GM23338 (cell line): ENCODE data around the gene TENM3. TPM values are rescaled to one million over a fixed set of nuclear protein-coding genes. Genes with fewer than 3 reads are reported as not detected.
A peak's percentile ranks its signal among the peaks of the same experiment; 100 is the strongest.

Experiments used
- ATAC-seq: fragments of 200-7000 bp; cut with Tn5 transposase; 3 replicates; pipeline ENCODE4 v1.9.1; 2020
- DNase-seq: peaks from one replicate; pipeline ENCODE4 v3.0.0-alpha.2; 2015; ENCODE audit warnings: low spot score
- H2AFZ ChIP-seq: fragments of 200-600 bp; sonication (generic); 2 replicates; pipeline ENCODE4 v1.8.0; 2016; ENCODE audit warnings: antibody characterized with exemption, mild to moderate bottlenecking, moderate library complexity
- H3F3A ChIP-seq: fragments of 200-600 bp; sonication (generic); replicated peaks from 2 replicates; pipeline ENCODE4 v1.8.0; 2017; ENCODE audit warnings: antibody characterized with exemption, mixed run types, low read depth
- H3K27ac ChIP-seq: fragments of 200-600 bp; sonication (generic); 2 replicates; pipeline ENCODE4 v1.6.1; 2016; ENCODE audit warnings: low read depth
- H3K27me3 ChIP-seq: fragments of 200-600 bp; sonication (generic); 2 replicates; pipeline ENCODE4 v1.8.0; 2016; ENCODE audit warnings: mild to moderate bottlenecking, mixed run types, moderate library complexity; ENCODE audit not compliant: insufficient read depth
- H3K36me3 ChIP-seq: fragments of 200-600 bp; sonication (generic); 2 replicates; pipeline ENCODE4 v1.8.0; 2016; ENCODE audit warnings: mild to moderate bottlenecking; ENCODE audit not compliant: insufficient read depth
- H3K4me1 ChIP-seq: fragments of 200-600 bp; sonication (generic); 2 replicates; pipeline ENCODE4 v1.8.0; 2016; ENCODE audit warnings: mild to moderate bottlenecking, moderate library complexity; ENCODE audit not compliant: insufficient read depth
- H3K4me2 ChIP-seq: fragments of 200-600 bp; sonication (generic); 2 replicates; pipeline ENCODE4 v1.7.1; 2017; ENCODE audit warnings: mixed run types
- H3K4me3 ChIP-seq: fragments of 200-600 bp; sonication (generic); 2 replicates; pipeline ENCODE4 v1.6.1; 2016; ENCODE audit warnings: mixed run types
- H3K79me2 ChIP-seq: fragments of 200-600 bp; sonication (generic); replicated peaks from 2 replicates; pipeline ENCODE4 v1.8.0; 2017; ENCODE audit warnings: mild to moderate bottlenecking; ENCODE audit not compliant: insufficient read depth
- H3K9me2 ChIP-seq: fragments of 200-600 bp; sonication (generic); 2 replicates; pipeline ENCODE4 v1.8.0; 2017; ENCODE audit not compliant: insufficient read depth
- H4K20me1 ChIP-seq: fragments of 200-600 bp; sonication (generic); replicated peaks from 2 replicates; pipeline ENCODE4 v1.8.0; 2017; ENCODE audit warnings: mild to moderate bottlenecking; ENCODE audit not compliant: insufficient read depth
- H3K27ac Mint-ChIP-seq: 2 replicates; pipeline ENCODE4 v1.8.0; 2020; ENCODE audit warnings: inconsistent platforms, mild to moderate bottlenecking, moderate library complexity, mixed read lengths
- H3K27me3 Mint-ChIP-seq: 3 replicates; pipeline ENCODE4 v1.8.0; 2022; ENCODE audit warnings: low read depth, mild to moderate bottlenecking, moderate library complexity, mixed read lengths, inconsistent platforms; ENCODE audit not compliant: insufficient read depth, poor library complexity
- H3K36me3 Mint-ChIP-seq: 3 replicates; pipeline ENCODE4 v1.8.0; 2021; ENCODE audit warnings: low read depth, mild to moderate bottlenecking, inconsistent platforms, moderate library complexity, mixed read lengths
- H3K4me1 Mint-ChIP-seq: 3 replicates; pipeline ENCODE4 v1.8.0; 2020; ENCODE audit warnings: mild to moderate bottlenecking, inconsistent platforms, mixed read lengths
- H3K4me3 Mint-ChIP-seq: 3 replicates; pipeline ENCODE4 v1.8.0; 2021; ENCODE audit warnings: moderate library complexity, mild to moderate bottlenecking, inconsistent platforms, mixed read lengths
- H3K9me3 Mint-ChIP-seq: 3 replicates; pipeline ENCODE4 v1.8.0; 2020; ENCODE audit warnings: moderate library complexity, mild to moderate bottlenecking, inconsistent platforms, mixed read lengths
- CREB1 ChIP-seq: fragments of 250-450 bp; sonication (Bioruptor Pico); IDR thresholded peaks from 2 replicates; pipeline ENCODE4 v1.5.0; 2020; ENCODE audit warnings: low read depth, mild to moderate bottlenecking, moderate library complexity
- EZH2phosphoT487 ChIP-seq: fragments of 200-600 bp; sonication (generic); IDR thresholded peaks from one replicate; pipeline ENCODE4 v1.8.1; 2018; ENCODE audit warnings: antibody characterized with exemption; ENCODE audit not compliant: unreplicated experiment
- JUNB ChIP-seq: IDR thresholded peaks from one replicate; pipeline ENCODE4 v1.6.1; 2016; ENCODE audit warnings: antibody characterized with exemption; ENCODE audit not compliant: unreplicated experiment
- NANOG ChIP-seq: IDR thresholded peaks from 2 replicates; pipeline ENCODE4 v1.6.1; 2016; ENCODE audit warnings: antibody characterized with exemption, borderline replicate concordance
- STAT1 ChIP-seq: IDR thresholded peaks from one replicate; pipeline ENCODE4 v1.6.1; 2016; ENCODE audit warnings: antibody characterized with exemption; ENCODE audit not compliant: unreplicated experiment
- ZNF331 ChIP-seq: fragments of 250-450 bp; sonication (Bioruptor Pico); IDR thresholded peaks from 2 replicates; pipeline ENCODE4 v1.5.0; 2020; ENCODE audit warnings: low read depth, mild to moderate bottlenecking, moderate library complexity
- polyA plus RNA-seq: library from polyadenylated mRNA; unstranded; fragments of >200 nt; fragmentation: Nextera tagmentation; extraction: Ambion mirVana; gene quantifications from 2 replicates; pipeline ENCODE4 v1.2.1, GENCODE V29; 2016
- total RNA-seq: library from RNA; depleted of rRNA; stranded (reverse); fragments of >200 nt; shearing (Covaris generic); gene quantifications from 2 replicates; pipeline ENCODE4 v1.2.3, GENCODE V29; 2014
- TF ChIP-seq, protein P1 (sequence below), 2 experiments: fragments of 200-600 bp in 1 of 2; sonication (generic) in 1 of 2; conservative IDR thresholded peaks; 2 replicates each; pipeline versions ENCODE4 v1.5.1 to v1.6.1; 2016 to 2017; ENCODE audit warnings: antibody characterized with exemption in 2 of 2, low read depth in 2 of 2, mild to moderate bottlenecking in 2 of 2, moderate library complexity in 1 of 2
- TF ChIP-seq, protein P2 (sequence below): IDR thresholded peaks from one replicate; pipeline ENCODE4 v1.6.1; 2018; ENCODE audit warnings: antibody characterized with exemption; ENCODE audit not compliant: unreplicated experiment
- TF ChIP-seq, protein P3 (sequence below): fragments of 250-450 bp; sonication (Bioruptor Pico); IDR thresholded peaks from 2 replicates; pipeline ENCODE4 v1.5.0; 2020; ENCODE audit warnings: mild to moderate bottlenecking, moderate library complexity

TENM3 gene
- total and polyA plus RNA-seq, 2 experiments from 2014 or later = 22.2 to 128 TPM

DNA sequence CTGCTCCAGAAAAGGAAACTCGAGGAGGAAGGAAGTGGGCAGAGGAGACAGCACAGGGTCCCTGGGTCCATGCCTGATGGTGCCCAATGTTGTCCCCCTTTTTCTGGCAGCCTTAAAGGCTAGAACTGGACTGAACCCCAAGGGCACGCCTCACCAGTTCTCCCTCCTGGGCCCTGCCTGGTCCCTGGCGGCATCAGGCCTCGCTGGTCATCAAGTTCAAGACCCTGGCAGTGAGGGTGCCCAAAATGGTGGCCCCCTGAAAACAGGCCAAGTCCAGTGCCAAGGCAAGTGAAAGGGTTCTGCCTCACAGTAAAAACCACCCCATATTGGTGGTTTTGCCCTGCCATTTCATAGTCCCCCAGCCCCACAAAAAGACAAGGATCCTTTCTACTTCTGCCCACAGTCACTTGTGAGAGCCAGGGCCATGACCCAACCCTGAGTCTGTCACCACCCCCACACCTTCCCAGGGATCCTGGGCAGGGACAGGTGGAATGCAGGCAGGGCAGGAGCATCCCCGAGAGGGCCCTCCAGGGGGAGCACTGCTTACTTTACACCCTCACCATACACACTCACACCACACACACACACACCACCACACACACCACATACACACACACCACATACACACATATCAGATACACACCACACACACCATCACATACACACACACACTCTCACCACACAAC is 566.4 kb downstream of the TENM3 start:
- no peak overlapping the region for H3K4me3 ChIP-seq
- peaks cover 11% of the 10 kb centered on the region; the same call in 1 of the 2 replicates for H3K27me3 ChIP-seq
- Mint-ChIP-seq H3K36me3 (peaks cover 14% of the 10 kb centered on the region; the same call in 2 of the 3 replicates), H3K4me1 (peaks cover 17% of the 10 kb centered on the region), H3K27me3 (peaks cover 15% of the 10 kb centered on the region), H3K4me3 (no peak overlapping the region), H3K27ac (no peak overlapping the region), H3K9me3 (peaks cover 9% of the 10 kb centered on the region)
- TF ChIP-seq, protein P1, sequence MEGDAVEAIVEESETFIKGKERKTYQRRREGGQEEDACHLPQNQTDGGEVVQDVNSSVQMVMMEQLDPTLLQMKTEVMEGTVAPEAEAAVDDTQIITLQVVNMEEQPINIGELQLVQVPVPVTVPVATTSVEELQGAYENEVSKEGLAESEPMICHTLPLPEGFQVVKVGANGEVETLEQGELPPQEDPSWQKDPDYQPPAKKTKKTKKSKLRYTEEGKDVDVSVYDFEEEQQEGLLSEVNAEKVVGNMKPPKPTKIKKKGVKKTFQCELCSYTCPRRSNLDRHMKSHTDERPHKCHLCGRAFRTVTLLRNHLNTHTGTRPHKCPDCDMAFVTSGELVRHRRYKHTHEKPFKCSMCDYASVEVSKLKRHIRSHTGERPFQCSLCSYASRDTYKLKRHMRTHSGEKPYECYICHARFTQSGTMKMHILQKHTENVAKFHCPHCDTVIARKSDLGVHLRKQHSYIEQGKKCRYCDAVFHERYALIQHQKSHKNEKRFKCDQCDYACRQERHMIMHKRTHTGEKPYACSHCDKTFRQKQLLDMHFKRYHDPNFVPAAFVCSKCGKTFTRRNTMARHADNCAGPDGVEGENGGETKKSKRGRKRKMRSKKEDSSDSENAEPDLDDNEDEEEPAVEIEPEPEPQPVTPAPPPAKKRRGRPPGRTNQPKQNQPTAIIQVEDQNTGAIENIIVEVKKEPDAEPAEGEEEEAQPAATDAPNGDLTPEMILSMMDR (conservative IDR thresholded peaks at IDR 0.05; ENCODE audit: low read depth in 2 of 2) = peak; percentile 48 to 73
- TF ChIP-seq, protein P2, sequence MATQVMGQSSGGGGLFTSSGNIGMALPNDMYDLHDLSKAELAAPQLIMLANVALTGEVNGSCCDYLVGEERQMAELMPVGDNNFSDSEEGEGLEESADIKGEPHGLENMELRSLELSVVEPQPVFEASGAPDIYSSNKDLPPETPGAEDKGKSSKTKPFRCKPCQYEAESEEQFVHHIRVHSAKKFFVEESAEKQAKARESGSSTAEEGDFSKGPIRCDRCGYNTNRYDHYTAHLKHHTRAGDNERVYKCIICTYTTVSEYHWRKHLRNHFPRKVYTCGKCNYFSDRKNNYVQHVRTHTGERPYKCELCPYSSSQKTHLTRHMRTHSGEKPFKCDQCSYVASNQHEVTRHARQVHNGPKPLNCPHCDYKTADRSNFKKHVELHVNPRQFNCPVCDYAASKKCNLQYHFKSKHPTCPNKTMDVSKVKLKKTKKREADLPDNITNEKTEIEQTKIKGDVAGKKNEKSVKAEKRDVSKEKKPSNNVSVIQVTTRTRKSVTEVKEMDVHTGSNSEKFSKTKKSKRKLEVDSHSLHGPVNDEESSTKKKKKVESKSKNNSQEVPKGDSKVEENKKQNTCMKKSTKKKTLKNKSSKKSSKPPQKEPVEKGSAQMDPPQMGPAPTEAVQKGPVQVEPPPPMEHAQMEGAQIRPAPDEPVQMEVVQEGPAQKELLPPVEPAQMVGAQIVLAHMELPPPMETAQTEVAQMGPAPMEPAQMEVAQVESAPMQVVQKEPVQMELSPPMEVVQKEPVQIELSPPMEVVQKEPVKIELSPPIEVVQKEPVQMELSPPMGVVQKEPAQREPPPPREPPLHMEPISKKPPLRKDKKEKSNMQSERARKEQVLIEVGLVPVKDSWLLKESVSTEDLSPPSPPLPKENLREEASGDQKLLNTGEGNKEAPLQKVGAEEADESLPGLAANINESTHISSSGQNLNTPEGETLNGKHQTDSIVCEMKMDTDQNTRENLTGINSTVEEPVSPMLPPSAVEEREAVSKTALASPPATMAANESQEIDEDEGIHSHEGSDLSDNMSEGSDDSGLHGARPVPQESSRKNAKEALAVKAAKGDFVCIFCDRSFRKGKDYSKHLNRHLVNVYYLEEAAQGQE = no peak
- H2AFZ ChIP-seq = no peak overlapping the region
- H3K79me2 ChIP-seq = no peaks in the 10 kb centered on the region
- no peak overlapping the region for H3K4me2 ChIP-seq
- no peaks in the 10 kb centered on the region for H3K9me2 ChIP-seq
- H3K36me3 ChIP-seq = no peaks in the 10 kb centered on the region
- DNase-seq (peak; percentile 57), ATAC-seq (no peak; the same call in 2 of the 3 replicates)
- H4K20me1 ChIP-seq = no peaks in the 10 kb centered on the region
- no peak overlapping the region for H3K27ac ChIP-seq
- peaks cover 25% of the 10 kb centered on the region for H3F3A ChIP-seq
- peaks cover 8% of the 10 kb centered on the region; the same call in 1 of the 2 replicates for H3K4me1 ChIP-seq

DNA sequence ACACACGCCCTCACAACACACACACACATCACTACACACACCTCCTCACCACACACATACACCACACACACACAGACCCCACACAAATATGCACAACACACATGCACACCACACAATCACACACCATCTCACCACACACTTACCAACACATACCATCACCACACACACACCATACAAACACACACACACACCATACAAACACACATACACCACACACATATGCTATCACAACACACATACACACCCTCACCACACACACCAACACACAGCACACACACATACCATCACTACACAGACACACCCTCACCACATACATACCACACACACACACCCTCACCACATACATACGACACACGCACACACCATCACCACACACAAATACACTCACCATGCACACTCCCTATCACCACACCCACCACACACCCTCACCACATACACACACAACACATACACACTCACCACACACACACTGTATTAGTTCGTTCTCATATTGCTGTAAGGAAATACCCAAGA is 567.0 kb downstream of the TENM3 start:
- Histone ChIP-seq H3F3A (peaks cover 24% of the 10 kb centered on the region), H2AFZ (no peak overlapping the region), H3K36me3 (no peaks in the 10 kb centered on the region), H3K9me2 (no peaks in the 10 kb centered on the region), H3K4me2 (no peak overlapping the region), H3K4me1 (peaks cover 8% of the 10 kb centered on the region; the same call in 1 of the 2 replicates), H4K20me1 (no peaks in the 10 kb centered on the region), H3K27me3 (peaks cover 11% of the 10 kb centered on the region; the same call in 1 of the 2 replicates), H3K4me3 (no peak overlapping the region), H3K27ac (no peak overlapping the region), H3K79me2 (no peaks in the 10 kb centered on the region)
- Mint-ChIP-seq H3K27ac (no peak overlapping the region), H3K27me3 (peaks cover 13% of the 10 kb centered on the region), H3K9me3 (peaks cover 13% of the 10 kb centered on the region), H3K4me3 (no peak overlapping the region), H3K36me3 (peaks cover 16% of the 10 kb centered on the region; the same call in 2 of the 3 replicates), H3K4me1 (peaks cover 12% of the 10 kb centered on the region)
- DNase-seq (no peak), ATAC-seq (no peak)
- TF ChIP-seq, protein P3, sequence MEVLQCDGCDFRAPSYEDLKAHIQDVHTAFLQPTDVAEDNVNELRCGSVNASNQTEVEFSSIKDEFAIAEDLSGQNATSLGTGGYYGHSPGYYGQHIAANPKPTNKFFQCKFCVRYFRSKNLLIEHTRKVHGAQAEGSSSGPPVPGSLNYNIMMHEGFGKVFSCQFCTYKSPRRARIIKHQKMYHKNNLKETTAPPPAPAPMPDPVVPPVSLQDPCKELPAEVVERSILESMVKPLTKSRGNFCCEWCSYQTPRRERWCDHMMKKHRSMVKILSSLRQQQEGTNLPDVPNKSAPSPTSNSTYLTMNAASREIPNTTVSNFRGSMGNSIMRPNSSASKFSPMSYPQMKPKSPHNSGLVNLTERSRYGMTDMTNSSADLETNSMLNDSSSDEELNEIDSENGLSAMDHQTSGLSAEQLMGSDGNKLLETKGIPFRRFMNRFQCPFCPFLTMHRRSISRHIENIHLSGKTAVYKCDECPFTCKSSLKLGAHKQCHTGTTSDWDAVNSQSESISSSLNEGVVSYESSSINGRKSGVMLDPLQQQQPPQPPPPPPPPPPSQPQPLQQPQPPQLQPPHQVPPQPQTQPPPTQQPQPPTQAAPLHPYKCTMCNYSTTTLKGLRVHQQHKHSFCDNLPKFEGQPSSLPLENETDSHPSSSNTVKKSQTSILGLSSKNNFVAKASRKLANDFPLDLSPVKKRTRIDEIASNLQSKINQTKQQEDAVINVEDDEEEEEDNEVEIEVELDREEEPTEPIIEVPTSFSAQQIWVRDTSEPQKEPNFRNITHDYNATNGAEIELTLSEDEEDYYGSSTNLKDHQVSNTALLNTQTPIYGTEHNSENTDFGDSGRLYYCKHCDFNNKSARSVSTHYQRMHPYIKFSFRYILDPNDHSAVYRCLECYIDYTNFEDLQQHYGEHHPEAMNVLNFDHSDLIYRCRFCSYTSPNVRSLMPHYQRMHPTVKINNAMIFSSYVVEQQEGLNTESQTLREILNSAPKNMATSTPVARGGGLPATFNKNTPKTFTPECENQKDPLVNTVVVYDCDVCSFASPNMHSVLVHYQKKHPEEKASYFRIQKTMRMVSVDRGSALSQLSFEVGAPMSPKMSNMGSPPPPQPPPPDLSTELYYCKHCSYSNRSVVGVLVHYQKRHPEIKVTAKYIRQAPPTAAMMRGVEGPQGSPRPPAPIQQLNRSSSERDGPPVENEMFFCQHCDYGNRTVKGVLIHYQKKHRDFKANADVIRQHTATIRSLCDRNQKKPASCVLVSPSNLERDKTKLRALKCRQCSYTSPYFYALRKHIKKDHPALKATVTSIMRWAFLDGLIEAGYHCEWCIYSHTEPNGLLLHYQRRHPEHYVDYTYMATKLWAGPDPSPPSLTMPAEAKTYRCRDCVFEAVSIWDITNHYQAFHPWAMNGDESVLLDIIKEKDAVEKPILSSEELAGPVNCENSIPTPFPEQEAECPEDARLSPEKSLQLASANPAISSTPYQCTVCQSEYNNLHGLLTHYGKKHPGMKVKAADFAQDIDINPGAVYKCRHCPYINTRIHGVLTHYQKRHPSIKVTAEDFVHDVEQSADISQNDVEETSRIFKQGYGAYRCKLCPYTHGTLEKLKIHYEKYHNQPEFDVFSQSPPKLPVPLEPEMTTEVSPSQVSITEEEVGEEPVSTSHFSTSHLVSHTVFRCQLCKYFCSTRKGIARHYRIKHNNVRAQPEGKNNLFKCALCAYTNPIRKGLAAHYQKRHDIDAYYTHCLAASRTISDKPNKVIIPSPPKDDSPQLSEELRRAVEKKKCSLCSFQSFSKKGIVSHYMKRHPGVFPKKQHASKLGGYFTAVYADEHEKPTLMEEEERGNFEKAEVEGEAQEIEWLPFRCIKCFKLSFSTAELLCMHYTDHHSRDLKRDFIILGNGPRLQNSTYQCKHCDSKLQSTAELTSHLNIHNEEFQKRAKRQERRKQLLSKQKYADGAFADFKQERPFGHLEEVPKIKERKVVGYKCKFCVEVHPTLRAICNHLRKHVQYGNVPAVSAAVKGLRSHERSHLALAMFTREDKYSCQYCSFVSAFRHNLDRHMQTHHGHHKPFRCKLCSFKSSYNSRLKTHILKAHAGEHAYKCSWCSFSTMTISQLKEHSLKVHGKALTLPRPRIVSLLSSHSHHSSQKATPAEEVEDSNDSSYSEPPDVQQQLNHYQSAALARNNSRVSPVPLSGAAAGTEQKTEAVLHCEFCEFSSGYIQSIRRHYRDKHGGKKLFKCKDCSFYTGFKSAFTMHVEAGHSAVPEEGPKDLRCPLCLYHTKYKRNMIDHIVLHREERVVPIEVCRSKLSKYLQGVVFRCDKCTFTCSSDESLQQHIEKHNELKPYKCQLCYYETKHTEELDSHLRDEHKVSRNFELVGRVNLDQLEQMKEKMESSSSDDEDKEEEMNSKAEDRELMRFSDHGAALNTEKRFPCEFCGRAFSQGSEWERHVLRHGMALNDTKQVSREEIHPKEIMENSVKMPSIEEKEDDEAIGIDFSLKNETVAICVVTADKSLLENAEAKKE (CRISPR knock-in tag) = no peak
- TF ChIP-seq NANOG (no peak), EZH2phosphoT487 (no peak), CREB1 (CRISPR knock-in tag) (no peak), ZNF331 (CRISPR knock-in tag) (no peak), JUNB (no peak), STAT1 (no peak)
